ENCODE measurements around the gene CYP26C1. TPM values are rescaled to one million over a fixed set of nuclear protein-coding genes. Genes with fewer than 3 reads are reported as not detected.

The CYP26C1 gene
- total RNA-seq, 1 experiment from 2014 or later: 0.07 TPM

- ChIA-PET POLR2A (no interaction called here), CTCF (no interaction called here), RAD21 (ENCODE audit: low non-redundant PET in 1 of 2, low total read pairs in 2 of 2, uncharacterized antibody in 2 of 2, unreplicated experiment in 2 of 2) (no interaction called here)
- DNase-seq (ENCODE audit: low read depth, low spot score) (no peak), ATAC-seq (no peak)
- intact Hi-C loops (cut with micrococcal nuclease): no loop called here
- no peaks in the 10 kb centered on the region for H3K9me3 ChIP-seq (ENCODE audit: control insufficient read depth in 1 of 2, insufficient read depth in 1 of 2, low read depth in 1 of 2, low read length in 2 of 2)
- H3K4me1 ChIP-seq (ENCODE audit: control insufficient read depth in 1 of 2, insufficient read depth in 2 of 2, low read length in 2 of 2): no peaks in the 10 kb centered on the region
- H3K9ac ChIP-seq (ENCODE audit: low read length): no peak overlapping the region
- no peaks in the 10 kb centered on the region for H3K27me3 ChIP-seq (ENCODE audit: insufficient read depth, low read length)
- H3K79me2 ChIP-seq (ENCODE audit: insufficient read depth, low read length): no peaks in the 10 kb centered on the region
- TF ChIP-seq TCF7L2 (IDR thresholded peaks at IDR 0.05; ENCODE audit: borderline replicate concordance, extremely low read depth, insufficient read depth, insufficient read length): no peak
- H3K4me2 ChIP-seq (ENCODE audit: low read length): no peak overlapping the region
- no peak overlapping the region for H3K4me3 ChIP-seq (replicated peaks in 1 of 2; ENCODE audit: low read depth in 1 of 2, low read length in 2 of 2)
- no peak overlapping the region for H3K27ac ChIP-seq (ENCODE audit: low read depth, low read length)
- BruUV-seq (replicated peaks): no TSS peak
- no peaks in the 10 kb centered on the region for H3K9me2 ChIP-seq (ENCODE audit: insufficient read depth)
- no peaks in the 10 kb centered on the region for H4K20me1 ChIP-seq (ENCODE audit: insufficient read depth)
- no peak overlapping the region for H2AFZ ChIP-seq (ENCODE audit: low read depth, low read length, poor library complexity, severe bottlenecking)
- H3K36me3 ChIP-seq (ENCODE audit: control insufficient read depth in 1 of 2, insufficient read depth in 2 of 2, low read length in 2 of 2): no peaks in the 10 kb centered on the region
These were observed 24.8 kb downstream of the CYP26C1 start for GRCh38 chr10:93085272-93085859.

- H3K9me3 ChIP-seq (ENCODE audit: control insufficient read depth in 1 of 2, insufficient read depth in 1 of 2, low read depth in 1 of 2, low read length in 2 of 2): no peaks in the 10 kb centered on the region
- TF ChIP-seq EZH2phosphoT487 (IDR thresholded peaks at IDR 0.05; ENCODE audit: borderline replicate concordance): no peak
- TF ChIP-seq SIN3A (IDR thresholded peaks at IDR 0.05; ENCODE audit: low read depth): no peak
- no peak for TF ChIP-seq CEBPB (IDR thresholded peaks at IDR 0.05; ENCODE audit: low read depth)
- no peak for TF ChIP-seq EGR1 (IDR thresholded peaks at IDR 0.05; ENCODE audit: low read depth)
- no peak for TF ChIP-seq CBX3 (IDR thresholded peaks at IDR 0.05; ENCODE audit: low read depth)
- no peak for TF ChIP-seq SRF (IDR thresholded peaks at IDR 0.05; ENCODE audit: low read depth)
- TF ChIP-seq POLR2A (IDR thresholded peaks at IDR 0.05; ENCODE audit: borderline replicate concordance, extremely low read depth, insufficient read depth, insufficient read length): no peak
- no peak for TF ChIP-seq TCF7L2 (IDR thresholded peaks at IDR 0.05; ENCODE audit: borderline replicate concordance, extremely low read depth, insufficient read depth, insufficient read length)
- TF ChIP-seq, protein P1, sequence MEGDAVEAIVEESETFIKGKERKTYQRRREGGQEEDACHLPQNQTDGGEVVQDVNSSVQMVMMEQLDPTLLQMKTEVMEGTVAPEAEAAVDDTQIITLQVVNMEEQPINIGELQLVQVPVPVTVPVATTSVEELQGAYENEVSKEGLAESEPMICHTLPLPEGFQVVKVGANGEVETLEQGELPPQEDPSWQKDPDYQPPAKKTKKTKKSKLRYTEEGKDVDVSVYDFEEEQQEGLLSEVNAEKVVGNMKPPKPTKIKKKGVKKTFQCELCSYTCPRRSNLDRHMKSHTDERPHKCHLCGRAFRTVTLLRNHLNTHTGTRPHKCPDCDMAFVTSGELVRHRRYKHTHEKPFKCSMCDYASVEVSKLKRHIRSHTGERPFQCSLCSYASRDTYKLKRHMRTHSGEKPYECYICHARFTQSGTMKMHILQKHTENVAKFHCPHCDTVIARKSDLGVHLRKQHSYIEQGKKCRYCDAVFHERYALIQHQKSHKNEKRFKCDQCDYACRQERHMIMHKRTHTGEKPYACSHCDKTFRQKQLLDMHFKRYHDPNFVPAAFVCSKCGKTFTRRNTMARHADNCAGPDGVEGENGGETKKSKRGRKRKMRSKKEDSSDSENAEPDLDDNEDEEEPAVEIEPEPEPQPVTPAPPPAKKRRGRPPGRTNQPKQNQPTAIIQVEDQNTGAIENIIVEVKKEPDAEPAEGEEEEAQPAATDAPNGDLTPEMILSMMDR (IDR thresholded peaks at IDR 0.05 in 2 of 3, conservative IDR thresholded peaks at IDR 0.05 in 1 of 3; ENCODE audit: borderline replicate concordance in 1 of 3, insufficient read depth in 1 of 3, low read depth in 2 of 3, low read length in 2 of 3): no peak
- no peak for TF ChIP-seq EZH2 (IDR thresholded peaks at IDR 0.05)
- TF ChIP-seq JUND (IDR thresholded peaks at IDR 0.05): no peak
- no peak for TF ChIP-seq POLR2AphosphoS5 (IDR thresholded peaks at IDR 0.05; ENCODE audit: low read depth, low read length)
- no peak for TF ChIP-seq SP1 (IDR thresholded peaks at IDR 0.05; ENCODE audit: low read depth)
- TF ChIP-seq REST (IDR thresholded peaks at IDR 0.05; ENCODE audit: low read depth): no peak
- TF ChIP-seq YY1 (IDR thresholded peaks at IDR 0.05; ENCODE audit: extremely low read depth, insufficient replicate concordance, low read depth, low read length): no peak
- no peak for TF ChIP-seq ATF3 (IDR thresholded peaks at IDR 0.05)
- no peak for TF ChIP-seq RAD21 (IDR thresholded peaks at IDR 0.05; ENCODE audit: low read depth)
- H3K4me2 ChIP-seq (ENCODE audit: low read length): no peak overlapping the region
- H4K20me1 ChIP-seq (ENCODE audit: insufficient read depth): no peaks in the 10 kb centered on the region
- no peak overlapping the region for H3K27ac ChIP-seq (ENCODE audit: low read depth, low read length)
- no peaks in the 10 kb centered on the region for H3K36me3 ChIP-seq (ENCODE audit: control insufficient read depth in 1 of 2, insufficient read depth in 2 of 2, low read length in 2 of 2)
- no peaks in the 10 kb centered on the region for H3K79me2 ChIP-seq (ENCODE audit: insufficient read depth, low read length)
- H2AFZ ChIP-seq (ENCODE audit: low read depth, low read length, poor library complexity, severe bottlenecking): no peak overlapping the region
- BruUV-seq (replicated peaks): no TSS peak
- no peak overlapping the region for H3K4me3 ChIP-seq (replicated peaks in 1 of 2; ENCODE audit: low read depth in 1 of 2, low read length in 2 of 2)
- no peak for ATAC-seq
- no peaks in the 10 kb centered on the region for H3K27me3 ChIP-seq (ENCODE audit: insufficient read depth, low read length)
- no peaks in the 10 kb centered on the region for H3K9me2 ChIP-seq (ENCODE audit: insufficient read depth)
- H3K9ac ChIP-seq (ENCODE audit: low read length): no peak overlapping the region
- H3K4me1 ChIP-seq (ENCODE audit: control insufficient read depth in 1 of 2, insufficient read depth in 2 of 2, low read length in 2 of 2): no peaks in the 10 kb centered on the region
- ChIA-PET RAD21 (ENCODE audit: low non-redundant PET in 1 of 2, low total read pairs in 2 of 2, uncharacterized antibody in 2 of 2, unreplicated experiment in 2 of 2) (no interaction called here), POLR2A (no interaction called here), CTCF (no interaction called here)
- intact Hi-C loops (cut with micrococcal nuclease): no loop called here
- no peak for DNase-seq (ENCODE audit: low read depth, low spot score)
These were observed 25.7 kb downstream of the CYP26C1 start for GRCh38 chr10:93086289-93086688.

Measured in HCT116 (cell line).